HG03439 (cell line): ENCODE results near the gene CELF1.
A peak's percentile ranks its signal among the peaks of the same experiment; 100 is the strongest.

Source experiments
- ATAC-seq: cut with Tn5 transposase; IDR thresholded peaks from one replicate; pipeline ENCODE4 v1.9.1; 2021; ENCODE audit warnings: mild to moderate bottlenecking, moderate library complexity; ENCODE audit not compliant: unreplicated experiment

CELF1 gene

GRCh38 chr11:47433157-47433556 lies 119.8 kb downstream of the CELF1 start:
- ATAC-seq = no peak

GRCh38 chr11:47431356-47432083 lies 121.4 kb downstream of the CELF1 start:
- no peak for ATAC-seq

- no peak for ATAC-seq
These were observed 122.4 kb downstream of the CELF1 start for GRCh38 chr11:47430524-47430923.

- ATAC-seq = peak; percentile 93
These were observed 126.6 kb downstream of the CELF1 start, which contains the start of gene PSMC3 for GRCh38 chr11:47426062-47426956. TSS of gene PSMC3 (minus strand) at chr11:47426439. CDS start at chr11:47426279, 160 bp downstream.

GRCh38 chr11:47425611-47426010 lies 127.3 kb downstream of the CELF1 start:
- ATAC-seq = no peak

- ATAC-seq = no peak
These were observed 134.3 kb downstream of the CELF1 start for GRCh38 chr11:47418454-47419259.

- no peak for ATAC-seq
These were observed 135.2 kb downstream of the CELF1 start for GRCh38 chr11:47417712-47418111.

GRCh38 chr11:47415949-47416472 lies 136.9 kb downstream of the CELF1 start:
- no peak for ATAC-seq
